A673 (cell line): Measurements from ENCODE around the gene TRPM3. TPM values are rescaled to one million over a fixed set of nuclear protein-coding genes. Genes with fewer than 3 reads are reported as not detected.

Source experiments
- BruUV-seq: library from RNA; stranded (reverse); fragments of 400-500 nt; replicated peaks from 2 replicates; lab custom pipeline; 2021; lab: Mats Ljungman, UMichigan
- CTCF ChIA-PET: fragments of 300-600 bp; sonication (Branson Sonifier 250); formaldehyde crosslinking; loops from one replicate; lab custom pipeline; 2022; ENCODE audit warnings: antibody characterized with exemption; lab: Charles Lee
- POLR2A ChIA-PET: fragments of 300-600 bp; sonication (Branson Sonifier 250); formaldehyde crosslinking; loops from one replicate; lab custom pipeline; 2022; ENCODE audit warnings: antibody characterized with exemption; ENCODE audit not compliant: low non-redundant PET; lab: Charles Lee
- DNase-seq: peaks from one replicate; pipeline ENCODE4 v3.0.0-alpha.2; 2015; ENCODE audit warnings: low spot score
- H3K27ac ChIP-seq: fragments of 200-600 bp; sonication (generic); 2 replicates; pipeline ENCODE4 v1.5.1; 2016; ENCODE audit warnings: mixed run types, low read depth, mild to moderate bottlenecking, mixed read lengths, antibody characterized with exemption, low read length; ENCODE audit not compliant: poor library complexity, severe bottlenecking
- H3K27me3 ChIP-seq: fragments of 200-600 bp; sonication (generic); replicated peaks from 2 replicates; pipeline ENCODE4 v1.6.1; 2017; ENCODE audit warnings: mixed run types, low read depth, mild to moderate bottlenecking, mixed read lengths, antibody characterized with exemption, low read length; ENCODE audit not compliant: insufficient read depth, poor library complexity
- H3K36me3 ChIP-seq: fragments of 200-600 bp; sonication (generic); 2 replicates; pipeline ENCODE4 v1.6.1; 2016; ENCODE audit warnings: mixed run types, mild to moderate bottlenecking, mixed read lengths, antibody characterized with exemption, low read length; ENCODE audit not compliant: insufficient read depth, poor library complexity, severe bottlenecking
- H3K4me1 ChIP-seq: fragments of 200-600 bp; sonication (generic); 2 replicates; pipeline ENCODE4 v1.6.1; 2017; ENCODE audit warnings: mixed run types, mild to moderate bottlenecking, mixed read lengths, antibody characterized with exemption, low read length; ENCODE audit not compliant: insufficient read depth, poor library complexity, severe bottlenecking
- H3K4me3 ChIP-seq: fragments of 200-600 bp; sonication (generic); 2 replicates; pipeline ENCODE4 v1.5.1; 2016; ENCODE audit warnings: low read depth, mixed run types, mild to moderate bottlenecking, mixed read lengths, low read length; ENCODE audit not compliant: poor library complexity, severe bottlenecking
- H3K9me3 ChIP-seq: fragments of 200-600 bp; sonication (generic); 2 replicates; pipeline ENCODE4 v1.6.1; 2016; ENCODE audit warnings: mixed run types, low read depth, mild to moderate bottlenecking, mixed read lengths, antibody characterized with exemption, low read length; ENCODE audit not compliant: poor library complexity, severe bottlenecking
- CTCF ChIP-seq: fragments of 300-800, 200-600 bp; sonication (generic); conservative IDR thresholded peaks from 2 replicates; pipeline ENCODE4 v1.5.1; 2017; ENCODE audit warnings: low read depth, mild to moderate bottlenecking, antibody characterized with exemption, low read length, moderate library complexity, mixed read lengths
- EZH2 ChIP-seq: fragments of 200-600 bp; sonication (generic); IDR thresholded peaks from 2 replicates; pipeline ENCODE4 v1.6.1; 2017; ENCODE audit warnings: borderline replicate concordance, low read depth, mild to moderate bottlenecking, mixed read lengths, antibody characterized with exemption, low read length; ENCODE audit not compliant: poor library complexity, severe bottlenecking
- intact Hi-C: fragments of 100-400 bp; cut with micrococcal nuclease; formaldehyde crosslinking; loops from one replicate; pipeline ENCODE4 v1.10.0; 2022; ENCODE audit not compliant: unreplicated experiment
- total RNA-seq: library from RNA; stranded (reverse); gene quantifications from 2 replicates; pipeline ENCODE4 v1.2.3, GENCODE V29; 2021

Gene TRPM3
- total RNA-seq, 1 experiment from 2014 or later: not detected

- no TSS peak for BruUV-seq
- no peaks in the 10 kb centered on the region for H3K36me3 ChIP-seq
- no peaks in the 10 kb centered on the region for H3K9me3 ChIP-seq
- no peak for DNase-seq
- H3K27ac ChIP-seq: no peak overlapping the region
- ChIA-PET POLR2A (no interaction called here), CTCF (no interaction called here)
- intact Hi-C loops: no loop called here
- H3K4me1 ChIP-seq: no peaks in the 10 kb centered on the region
- TF ChIP-seq EZH2: no peak
- TF ChIP-seq CTCF: no peak
- no peaks in the 10 kb centered on the region for H3K27me3 ChIP-seq
- H3K4me3 ChIP-seq: no peak overlapping the region
These were observed 204.1 kb downstream of the TRPM3 start for GRCh38 chr9:70917277-70917676.

- no peak overlapping the region for H3K27ac ChIP-seq
- intact Hi-C loops: no loop called here
- DNase-seq: no peak
- TF ChIP-seq CTCF (no peak), EZH2 (no peak)
- ChIA-PET POLR2A (no interaction called here), CTCF (no interaction called here)
- no peak overlapping the region for H3K4me3 ChIP-seq
- no peaks in the 10 kb centered on the region for H3K27me3 ChIP-seq
- BruUV-seq: no TSS peak
- no peaks in the 10 kb centered on the region for H3K9me3 ChIP-seq
- no peaks in the 10 kb centered on the region for H3K4me1 ChIP-seq
- no peaks in the 10 kb centered on the region for H3K36me3 ChIP-seq
These were observed 209.6 kb downstream of the TRPM3 start for GRCh38 chr9:70911791-70912190.

GRCh38 chr9:70910598-70910997 lies 210.8 kb downstream of the TRPM3 start:
- Histone ChIP-seq H3K9me3 (no peaks in the 10 kb centered on the region), H3K4me1 (no peaks in the 10 kb centered on the region), H3K27me3 (no peaks in the 10 kb centered on the region), H3K4me3 (no peak overlapping the region), H3K36me3 (no peaks in the 10 kb centered on the region), H3K27ac (no peak overlapping the region)
- BruUV-seq: no TSS peak
- TF ChIP-seq CTCF (no peak), EZH2 (no peak)
- CTCF ChIA-PET: no interaction called here
- DNase-seq: no peak
- intact Hi-C loops: no loop called here
- POLR2A ChIA-PET: no interaction called here
